Activated naive CD4-positive, alpha-beta T cell treated with anti-CD3 and anti-CD28 coated beads, Interleukin-2, amount 10 ng/mL, durations not matched to agents 7 days and 5 days (primary cell): Measurements from ENCODE around the gene HNRNPH2.

Source experiments
- CTCF ChIA-PET: fragments of 350-600 bp; sonication (Branson Sonifier 250); formaldehyde crosslinking; loops from one replicate; lab custom pipeline; 2021; ENCODE audit warnings: antibody characterized with exemption; lab: Charles Lee
- DNase-seq: peaks from one replicate; pipeline ENCODE4 v3.0.0-alpha.2; 2020
- H3K27ac Mint-ChIP-seq: one replicate; pipeline ENCODE4 v1.8.0; 2021; ENCODE audit warnings: mild to moderate bottlenecking, moderate library complexity, mixed read lengths
- H3K27me3 Mint-ChIP-seq: one replicate; pipeline ENCODE4 v1.8.0; 2021; ENCODE audit warnings: mild to moderate bottlenecking, mixed read lengths
- H3K36me3 Mint-ChIP-seq: one replicate; pipeline ENCODE4 v1.8.0; 2021; ENCODE audit warnings: mixed read lengths
- H3K4me1 Mint-ChIP-seq: one replicate; pipeline ENCODE4 v1.8.0; 2021; ENCODE audit warnings: mixed read lengths
- H3K4me3 Mint-ChIP-seq: one replicate; pipeline ENCODE4 v1.8.0; 2021; ENCODE audit warnings: mild to moderate bottlenecking, moderate library complexity, mixed read lengths
- H3K9me3 Mint-ChIP-seq: one replicate; pipeline ENCODE4 v1.8.0; 2021; ENCODE audit warnings: mixed read lengths

The HNRNPH2 gene

DNA sequence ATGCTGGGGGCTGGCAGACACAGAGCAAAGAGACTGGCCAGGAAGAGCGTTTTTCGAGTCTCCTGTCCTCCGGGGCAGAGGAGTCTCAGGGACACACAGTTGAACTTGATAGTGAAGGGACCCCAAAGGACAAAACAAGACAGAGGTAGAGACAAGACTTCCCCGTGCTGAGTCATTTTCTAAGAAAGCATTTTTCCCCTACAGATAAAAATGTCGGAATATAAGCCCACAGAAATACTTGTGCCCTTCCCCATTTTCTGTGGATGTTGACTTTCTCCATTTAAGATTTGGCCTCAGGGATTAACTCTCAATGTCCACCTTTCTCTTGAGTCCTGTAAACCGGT, 21.5 kb upstream of the HNRNPH2 start:
- no peak for DNase-seq
- CTCF ChIA-PET, result no interaction called here
- Mint-ChIP-seq H3K27ac (no peak overlapping the region), H3K4me1 (peaks cover 8% of the 10 kb centered on the region), H3K9me3 (no peaks in the 10 kb centered on the region), H3K4me3 (no peak overlapping the region), H3K27me3 (peaks cover 6% of the 10 kb centered on the region), H3K36me3 (peaks cover 7% of the 10 kb centered on the region)

DNA sequence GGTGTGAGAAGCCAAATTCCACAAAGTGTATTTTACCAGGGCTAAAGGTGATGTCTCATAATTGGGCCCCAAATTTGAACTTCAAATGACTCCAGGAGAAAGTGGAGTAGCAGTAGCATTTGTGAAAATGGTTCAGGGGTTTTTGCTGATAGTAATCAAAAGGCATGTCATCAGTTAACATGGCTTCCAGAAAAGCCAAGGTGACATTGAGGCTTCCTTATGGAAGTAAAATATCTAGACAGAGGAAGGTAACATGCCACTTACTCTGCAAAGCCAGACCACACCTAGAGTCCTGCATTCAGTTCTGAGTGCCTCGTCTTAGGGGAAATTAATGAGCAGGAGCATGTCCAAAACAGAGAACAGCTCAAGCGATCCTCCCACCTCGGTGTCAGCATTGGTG, 19.4 kb upstream of the HNRNPH2 start:
- DNase-seq, result no peak
- peaks cover 23% of the 10 kb centered on the region for H3K36me3 Mint-ChIP-seq
- peaks cover 25% of the 10 kb centered on the region for H3K4me1 Mint-ChIP-seq
- no peak overlapping the region for H3K4me3 Mint-ChIP-seq
- H3K27ac Mint-ChIP-seq, result no peak overlapping the region
- H3K9me3 Mint-ChIP-seq, result no peaks in the 10 kb centered on the region
- CTCF ChIA-PET, result no interaction called here
- H3K27me3 Mint-ChIP-seq, result peaks cover 6% of the 10 kb centered on the region

DNA sequence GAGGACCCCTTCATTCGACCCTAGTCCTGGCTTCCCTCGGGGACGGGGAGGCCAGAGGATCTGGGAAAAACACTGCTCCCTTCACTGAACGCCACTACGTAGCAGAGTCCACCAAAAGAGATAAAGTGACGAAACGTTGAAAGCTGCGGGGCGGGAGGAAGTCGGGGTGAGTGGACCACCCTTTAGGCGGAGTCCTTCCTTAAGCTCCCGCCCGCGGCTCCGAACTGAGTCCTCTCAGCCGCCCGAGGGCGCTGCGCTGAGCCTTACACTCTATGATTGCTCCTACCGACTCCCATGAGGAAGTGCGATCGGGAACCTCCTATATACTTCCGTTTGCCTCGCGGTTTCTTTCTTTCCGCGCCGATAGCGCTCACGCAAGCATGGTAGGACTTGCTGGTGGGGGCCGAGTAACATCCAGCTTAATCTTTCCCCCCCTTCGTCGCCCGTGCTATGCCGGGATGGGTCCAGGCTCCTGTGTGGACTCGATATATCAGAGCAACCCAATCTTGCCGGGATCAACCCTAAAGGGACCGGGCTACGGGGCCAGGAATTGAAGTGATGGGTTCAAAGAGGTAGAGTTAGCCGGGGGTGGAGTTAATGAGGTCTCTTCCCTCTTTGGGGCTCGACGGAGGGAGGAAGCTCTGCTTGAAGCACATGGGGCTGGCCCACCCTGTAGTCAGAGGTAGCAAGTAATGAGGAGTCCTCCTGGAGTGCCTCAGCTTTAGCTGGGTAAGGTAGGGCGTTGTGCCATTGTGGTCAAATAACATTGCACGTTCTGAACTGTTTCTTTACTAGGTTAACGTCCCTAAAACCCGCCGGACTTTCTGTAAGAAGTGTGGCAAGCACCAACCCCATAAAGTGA, 17.1 kb upstream of the HNRNPH2 start, which contains the start of gene RPL36A:
Gene RPL36A, plus strand, starts transcription at position 348 of the 862 bp plus-strand sequence. Its CDS starts 33 bp downstream, at position 381.
- H3K27ac Mint-ChIP-seq, result peak within 1 kb of the TSS; percentile 90
- DNase-seq, result peak; percentile 86
- peaks cover 6% of the 10 kb centered on the region for H3K27me3 Mint-ChIP-seq
- CTCF ChIA-PET, result interaction anchor here (0.5 to 1.4 kb wide), 6 partner anchors 11 to 349 kb away, joined by 3 to 6 read pairs (median 3); partner anchors contain the start of gene TIMM8A
- peaks cover 32% of the 10 kb centered on the region for H3K36me3 Mint-ChIP-seq
- H3K9me3 Mint-ChIP-seq, result no peaks in the 10 kb centered on the region
- H3K4me3 Mint-ChIP-seq, result peak within 1 kb of the TSS; percentile 94
- H3K4me1 Mint-ChIP-seq, result peaks cover 30% of the 10 kb centered on the region

DNA sequence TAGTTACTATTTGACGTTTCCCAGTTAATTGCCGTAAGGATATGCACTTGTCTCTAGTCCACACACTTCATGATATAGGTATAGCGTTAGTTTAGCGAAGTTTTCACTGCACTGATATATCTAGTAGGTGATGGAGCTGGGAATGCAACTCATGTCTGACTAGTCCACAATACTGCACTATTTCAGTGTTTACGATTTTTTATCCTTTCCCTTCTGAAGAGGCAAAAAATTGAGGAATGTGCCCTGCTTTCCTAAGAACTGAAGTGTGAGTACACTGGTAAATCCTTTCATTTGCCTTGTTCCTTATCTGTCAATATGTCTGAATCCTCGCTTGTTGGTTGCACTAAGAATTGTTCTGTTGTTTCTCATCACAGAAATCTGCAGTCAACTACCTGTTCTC, 16.2 kb upstream of the HNRNPH2 start:
- peaks cover 30% of the 10 kb centered on the region for H3K4me1 Mint-ChIP-seq
- CTCF ChIA-PET, result no interaction called here

DNA sequence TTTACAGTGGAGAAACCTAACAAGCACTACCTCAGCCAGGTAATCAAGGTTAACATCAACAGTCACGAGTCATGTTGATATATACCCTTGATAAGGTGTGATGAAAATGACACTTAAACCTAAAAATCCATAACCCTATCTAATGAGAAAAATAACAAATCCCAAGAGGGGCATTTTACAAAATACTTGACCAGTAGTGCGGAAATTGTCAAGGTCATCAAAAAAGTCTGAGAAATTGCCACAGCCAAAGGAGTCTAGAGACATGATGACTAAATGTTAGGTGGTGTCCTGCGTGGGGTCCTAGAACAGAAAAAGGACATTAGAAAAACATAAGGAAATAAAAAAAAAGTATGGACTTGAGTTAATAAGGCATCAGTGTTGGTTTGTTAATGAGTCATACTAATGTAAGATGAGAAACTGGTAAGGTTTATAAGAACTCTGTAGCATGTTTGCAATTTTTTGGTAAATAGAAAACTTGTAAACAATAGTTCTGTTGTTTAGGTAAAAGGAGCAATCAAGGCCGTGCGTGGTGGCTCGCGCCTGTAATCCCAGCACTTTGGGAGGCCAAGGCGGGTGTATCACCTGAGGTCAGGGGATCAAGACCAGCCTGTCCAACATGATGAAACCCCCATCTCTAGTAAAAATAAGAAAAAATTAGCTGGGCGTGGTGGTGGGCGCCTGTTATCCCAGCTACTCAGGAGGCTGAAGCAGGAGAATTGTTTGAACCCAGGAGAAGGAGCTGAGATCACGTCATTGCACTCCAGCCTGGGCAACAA, 14.3 kb upstream of the HNRNPH2 start:
- DNase-seq, result no peak
- no peak overlapping the region for H3K4me3 Mint-ChIP-seq
- H3K27me3 Mint-ChIP-seq, result no peaks in the 10 kb centered on the region
- no peaks in the 10 kb centered on the region for H3K9me3 Mint-ChIP-seq
- H3K36me3 Mint-ChIP-seq, result peaks cover 34% of the 10 kb centered on the region
- CTCF ChIA-PET, result no interaction called here
- peak overlapping the region; percentile 68 for H3K27ac Mint-ChIP-seq
- peaks cover 30% of the 10 kb centered on the region for H3K4me1 Mint-ChIP-seq

More for the DNA sequence above, 16.2 kb upstream of the HNRNPH2 start:
- peaks cover 33% of the 10 kb centered on the region for H3K36me3 Mint-ChIP-seq
- DNase-seq, result no peak
- H3K9me3 Mint-ChIP-seq, result no peaks in the 10 kb centered on the region
- H3K4me3 Mint-ChIP-seq, result peak overlapping the region; percentile 94
- no peaks in the 10 kb centered on the region for H3K27me3 Mint-ChIP-seq
- peak overlapping the region; percentile 90 for H3K27ac Mint-ChIP-seq

DNA sequence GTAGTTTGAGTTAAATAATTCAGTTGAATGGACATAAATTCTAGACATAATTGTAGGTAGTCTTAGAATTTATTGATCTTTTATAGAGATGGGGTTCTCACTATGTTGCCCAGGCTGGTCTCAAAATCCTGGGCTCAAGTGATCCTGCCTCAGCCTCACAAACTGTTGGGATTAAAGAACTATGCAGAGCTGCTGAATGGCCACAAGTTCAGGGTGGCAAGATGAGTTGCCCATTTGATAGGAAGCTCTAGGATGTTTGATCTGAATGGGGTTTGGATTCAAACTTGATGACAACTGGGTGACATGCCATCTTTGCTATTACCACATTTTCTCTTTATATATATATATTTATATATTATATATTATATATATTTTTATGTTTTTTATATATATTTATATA, 13.7 kb upstream of the HNRNPH2 start:
- CTCF ChIA-PET, result interaction anchor here (0.7 kb wide), 1 partner anchor 11 kb away, joined by 4 read pairs; no protein-coding TSS in a partner anchor
- H3K36me3 Mint-ChIP-seq, result peaks cover 35% of the 10 kb centered on the region
- H3K27ac Mint-ChIP-seq, result no peak overlapping the region
- H3K4me3 Mint-ChIP-seq, result no peak overlapping the region
- no peaks in the 10 kb centered on the region for H3K9me3 Mint-ChIP-seq
- H3K4me1 Mint-ChIP-seq, result peaks cover 30% of the 10 kb centered on the region
- no peak for DNase-seq
- no peaks in the 10 kb centered on the region for H3K27me3 Mint-ChIP-seq

DNA sequence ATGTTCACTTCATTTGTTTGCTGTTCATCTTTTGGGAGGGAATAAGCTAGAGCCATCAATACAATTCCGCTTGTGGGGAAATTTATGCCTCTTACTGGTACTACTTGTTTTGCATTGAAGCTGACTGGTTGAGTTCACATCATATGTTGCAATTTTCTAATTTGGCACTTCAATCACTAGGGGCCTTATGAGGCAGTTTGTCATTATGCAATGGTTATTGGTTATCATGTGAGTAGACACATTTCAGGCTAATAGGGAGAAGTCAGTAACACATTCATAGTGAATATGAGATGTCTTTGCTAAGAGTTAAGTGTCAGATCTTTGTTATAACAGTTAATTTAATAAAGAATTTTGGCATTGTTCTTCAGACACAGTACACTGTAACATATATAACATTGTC, 12.2 kb upstream of the HNRNPH2 start:
- Mint-ChIP-seq H3K4me3 (no peak overlapping the region), H3K36me3 (peaks cover 45% of the 10 kb centered on the region), H3K27ac (no peak overlapping the region), H3K9me3 (no peaks in the 10 kb centered on the region), H3K4me1 (peaks cover 25% of the 10 kb centered on the region), H3K27me3 (no peaks in the 10 kb centered on the region)
- DNase-seq, result no peak
- CTCF ChIA-PET, result no interaction called here

DNA sequence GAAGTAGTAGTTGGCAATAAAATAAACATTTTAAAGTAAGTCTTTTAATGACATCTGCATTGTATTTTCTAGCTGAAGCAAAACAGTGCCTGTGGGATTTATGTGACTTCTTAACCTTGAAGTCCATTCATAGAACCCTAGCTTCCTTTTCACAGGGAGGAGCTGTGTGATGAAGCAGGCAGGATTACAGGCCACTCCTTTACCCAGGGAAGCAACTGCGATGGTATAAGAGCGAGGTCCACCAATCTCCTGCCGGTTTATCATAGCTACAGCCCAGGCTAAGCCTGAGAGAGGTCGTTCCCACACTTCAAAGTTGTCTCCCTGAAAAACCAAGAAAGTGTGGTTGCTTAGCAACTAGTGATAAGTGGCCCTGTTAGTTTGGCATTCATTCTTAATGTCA, 10.2 kb upstream of the HNRNPH2 start:
- CTCF ChIA-PET, result no interaction called here

DNA sequence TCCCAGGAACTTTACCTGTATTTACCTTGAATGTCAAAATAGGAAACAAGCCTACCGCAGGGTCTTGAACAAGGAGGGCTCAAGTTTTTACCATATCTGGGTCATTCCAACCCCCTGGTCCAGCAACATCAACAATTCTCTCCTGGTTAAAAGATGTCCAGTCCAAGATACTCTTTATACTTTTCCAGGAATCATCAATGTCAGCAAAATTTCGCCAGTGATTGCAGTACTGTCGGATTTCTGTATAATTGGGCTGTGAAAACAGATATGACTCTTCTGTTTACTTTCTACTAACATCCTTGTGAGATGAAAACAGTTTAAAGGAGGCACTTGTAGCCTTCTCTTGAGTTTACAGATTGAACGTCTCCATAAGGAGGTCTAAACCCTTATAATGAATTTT, 9.3 kb upstream of the HNRNPH2 start:
- H3K36me3 Mint-ChIP-seq, result peaks cover 24% of the 10 kb centered on the region

More for the DNA sequence above, 10.2 kb upstream of the HNRNPH2 start:
- Mint-ChIP-seq H3K4me3 (no peak overlapping the region), H3K27me3 (no peaks in the 10 kb centered on the region), H3K27ac (no peak overlapping the region), H3K4me1 (peaks cover 12% of the 10 kb centered on the region), H3K36me3 (peaks cover 27% of the 10 kb centered on the region), H3K9me3 (no peaks in the 10 kb centered on the region)
- no peak for DNase-seq

DNA sequence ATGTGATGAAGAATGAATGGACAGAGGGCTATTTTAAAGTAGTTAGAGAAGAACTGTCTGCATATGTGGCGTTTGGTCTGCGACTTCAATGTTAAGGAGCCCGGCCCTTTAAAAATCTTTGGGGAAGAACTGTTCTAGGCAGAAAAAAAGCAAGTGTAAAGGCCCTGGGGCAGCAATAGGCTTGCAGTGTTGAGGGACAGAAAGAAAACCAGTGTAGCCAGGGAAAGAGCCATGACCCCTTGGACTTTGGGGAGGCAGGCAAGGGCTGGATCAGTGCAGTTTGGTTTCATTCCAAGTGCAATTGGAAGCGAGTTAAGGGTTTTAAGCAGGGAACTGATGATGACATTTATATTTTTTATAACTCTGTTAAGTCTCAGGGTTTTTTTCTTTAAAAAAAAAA, 8.2 kb upstream of the HNRNPH2 start:
- H3K36me3 Mint-ChIP-seq, result peaks cover 25% of the 10 kb centered on the region
- no peaks in the 10 kb centered on the region for H3K27me3 Mint-ChIP-seq
- no peak for DNase-seq
- no peaks in the 10 kb centered on the region for H3K9me3 Mint-ChIP-seq
- no peak overlapping the region for H3K27ac Mint-ChIP-seq
- CTCF ChIA-PET, result no interaction called here
- H3K4me3 Mint-ChIP-seq, result no peak overlapping the region
- H3K4me1 Mint-ChIP-seq, result peaks cover 3% of the 10 kb centered on the region

More for the DNA sequence above, 9.3 kb upstream of the HNRNPH2 start:
- no peak overlapping the region for H3K4me3 Mint-ChIP-seq
- DNase-seq, result no peak
- H3K9me3 Mint-ChIP-seq, result no peaks in the 10 kb centered on the region
- CTCF ChIA-PET, result no interaction called here
- H3K4me1 Mint-ChIP-seq, result peaks cover 4% of the 10 kb centered on the region
- no peaks in the 10 kb centered on the region for H3K27me3 Mint-ChIP-seq
- no peak overlapping the region for H3K27ac Mint-ChIP-seq

DNA sequence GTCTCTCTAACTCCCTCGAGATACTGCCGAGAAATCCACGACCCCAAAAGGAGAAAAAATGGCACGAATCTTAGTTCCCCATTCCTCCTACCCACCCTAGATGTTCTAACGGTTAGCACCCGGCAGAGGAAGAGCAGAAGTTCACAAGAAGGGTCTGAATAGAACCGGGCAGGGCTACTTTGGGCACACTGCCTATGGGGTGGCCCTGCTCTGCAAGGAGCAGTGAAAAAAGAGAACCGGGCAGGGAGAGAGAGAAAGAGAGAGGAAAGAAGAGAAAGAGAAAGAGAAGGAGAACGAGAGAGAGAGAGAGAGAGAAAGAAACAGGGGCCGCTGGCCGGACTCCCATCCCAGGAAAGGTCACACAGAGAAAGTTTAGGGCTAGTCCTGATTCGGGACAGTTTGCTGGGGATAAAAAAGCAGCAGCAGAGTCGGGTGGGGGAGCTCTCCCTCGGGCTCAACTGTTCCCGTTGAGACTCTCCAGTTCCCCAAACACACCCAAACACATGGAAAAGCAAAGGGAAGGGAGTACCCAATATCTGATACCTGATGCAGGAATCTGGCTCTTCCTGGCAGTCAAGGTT, 765 bp upstream of the HNRNPH2 start:
- peak overlapping the region; percentile 97 for H3K27ac Mint-ChIP-seq
- H3K9me3 Mint-ChIP-seq, result no peaks in the 10 kb centered on the region
- H3K27me3 Mint-ChIP-seq, result no peaks in the 10 kb centered on the region
- DNase-seq, result peak; percentile 20
- H3K4me3 Mint-ChIP-seq, result peak overlapping the region; percentile 93
- peaks cover 8% of the 10 kb centered on the region for H3K36me3 Mint-ChIP-seq
- H3K4me1 Mint-ChIP-seq, result peaks cover 32% of the 10 kb centered on the region
- CTCF ChIA-PET, result no interaction called here

DNA sequence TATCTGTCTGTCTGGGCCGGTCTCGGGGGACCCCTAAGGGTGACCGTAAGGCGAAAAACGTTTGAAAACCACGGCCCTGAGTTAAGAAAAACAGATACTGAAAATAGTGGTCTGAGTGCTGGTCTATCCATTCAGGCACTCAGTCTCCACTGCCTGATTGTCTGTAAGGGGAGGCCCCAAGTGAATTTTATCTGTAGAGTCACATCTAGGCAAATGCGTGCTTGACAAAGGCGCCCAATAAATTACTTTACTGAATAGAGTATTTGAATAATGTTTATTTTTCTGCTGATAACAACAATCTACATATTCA, 465 bp downstream of the HNRNPH2 start:
- CTCF ChIA-PET, result no interaction called here
- Mint-ChIP-seq H3K4me1 (peaks cover 43% of the 10 kb centered on the region), H3K4me3 (peak overlapping the region; percentile 93)

DNA sequence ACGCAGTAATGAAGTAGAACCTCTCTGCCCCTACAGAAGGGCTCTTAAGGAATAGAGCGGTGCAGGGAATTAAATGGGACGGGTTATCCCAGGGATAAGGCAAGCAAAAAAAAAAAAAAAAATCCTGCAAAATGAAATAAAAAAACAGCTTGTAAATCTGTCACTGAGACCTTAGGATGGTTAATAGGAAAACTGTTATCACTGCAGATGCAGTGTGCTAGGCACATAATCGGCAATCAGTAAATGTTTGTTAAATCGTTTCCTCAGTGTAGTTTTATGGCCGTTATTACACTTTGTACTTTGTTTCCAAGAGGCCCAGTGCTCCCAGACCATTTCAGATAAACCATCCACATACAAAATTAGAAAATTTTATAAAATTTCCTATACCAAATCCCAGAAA, 1.0 kb downstream of the HNRNPH2 start:
- H3K36me3 Mint-ChIP-seq, result peaks cover 14% of the 10 kb centered on the region
- H3K4me1 Mint-ChIP-seq, result peaks cover 42% of the 10 kb centered on the region
- peak overlapping the region; percentile 97 for H3K27ac Mint-ChIP-seq
- CTCF ChIA-PET, result no interaction called here
- no peak for DNase-seq
- H3K4me3 Mint-ChIP-seq, result peak overlapping the region; percentile 93
- H3K9me3 Mint-ChIP-seq, result no peaks in the 10 kb centered on the region
- H3K27me3 Mint-ChIP-seq, result no peaks in the 10 kb centered on the region

More for the DNA sequence above, 465 bp downstream of the HNRNPH2 start:
- Mint-ChIP-seq H3K9me3 (no peaks in the 10 kb centered on the region), H3K27ac (peak overlapping the region; percentile 97), H3K27me3 (no peaks in the 10 kb centered on the region), H3K36me3 (peaks cover 15% of the 10 kb centered on the region)
- no peak for DNase-seq

DNA sequence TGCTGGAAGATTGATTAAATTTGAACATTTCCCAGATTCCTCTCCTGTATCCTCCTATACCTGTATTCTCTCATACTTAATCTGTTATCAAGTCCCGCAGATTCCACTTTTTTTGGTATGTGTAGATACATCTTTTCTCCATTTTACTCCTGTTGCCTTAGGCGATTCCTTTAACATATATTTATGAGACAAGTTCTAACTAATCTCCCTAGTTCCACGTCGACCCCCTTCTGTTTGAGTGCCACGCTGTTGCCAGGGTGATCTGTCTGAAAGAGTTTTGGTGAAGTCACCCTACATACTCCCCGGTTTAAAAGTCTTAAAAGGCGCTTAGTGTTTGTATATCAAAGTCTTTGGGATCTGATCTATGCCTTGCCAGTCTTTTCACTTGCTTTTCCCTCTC, 2.4 kb downstream of the HNRNPH2 start:
- peaks cover 12% of the 10 kb centered on the region for H3K36me3 Mint-ChIP-seq
- H3K9me3 Mint-ChIP-seq, result no peaks in the 10 kb centered on the region
- H3K4me1 Mint-ChIP-seq, result peaks cover 44% of the 10 kb centered on the region
- no peaks in the 10 kb centered on the region for H3K27me3 Mint-ChIP-seq
- H3K4me3 Mint-ChIP-seq, result peak overlapping the region; percentile 48
- H3K27ac Mint-ChIP-seq, result no peak overlapping the region
- CTCF ChIA-PET, result no interaction called here
- DNase-seq, result no peak
